Measurements from ENCODE around the gene SH3RF3. TPM values are rescaled to one million over a fixed set of nuclear protein-coding genes. Genes with fewer than 3 reads are reported as not detected.

Gene SH3RF3
- polyA plus RNA-seq, 1 of the 3 experiments (the other 2 are of a cell fraction): 1.9 TPM

DNA sequence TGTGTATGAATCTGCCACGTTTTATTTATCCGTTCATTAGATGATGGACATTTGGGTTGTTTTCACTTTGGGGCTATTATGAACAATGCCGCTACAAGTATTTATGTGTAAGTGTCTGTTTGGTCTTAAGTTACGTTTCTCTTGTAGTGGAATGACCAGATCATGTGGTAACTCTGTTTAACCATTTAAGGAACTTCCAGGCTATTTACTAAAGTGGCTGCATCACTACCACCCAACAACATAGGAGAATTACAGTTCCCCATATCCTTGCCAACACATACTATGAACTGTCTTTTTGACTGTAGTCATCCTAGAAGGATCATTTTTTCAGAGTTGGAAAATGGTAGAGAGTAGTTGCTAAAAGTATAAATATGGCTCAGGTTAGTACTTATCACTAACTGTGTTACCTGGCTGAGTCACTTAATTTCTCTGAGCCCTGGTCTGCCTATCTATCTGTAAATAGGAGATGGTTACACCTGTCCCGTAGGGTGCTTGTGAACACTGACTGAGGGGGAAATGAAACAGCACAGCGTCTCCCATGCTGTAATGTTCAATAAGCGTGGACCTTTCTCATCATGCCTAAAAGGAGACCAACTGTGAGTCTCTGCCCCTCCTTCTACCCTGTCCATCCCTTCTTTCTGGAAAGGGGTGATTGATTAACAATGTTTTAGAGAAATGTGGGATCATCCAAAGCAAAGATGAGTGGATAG lies 103.1 kb downstream of the SH3RF3 start:
- Histone ChIP-seq H3K79me2 (ENCODE audit: insufficient read depth) (peaks cover 14% of the 10 kb centered on the region; the same call in 1 of the 2 replicates), H3K4me1 (ENCODE audit: control insufficient read depth in 1 of 2, insufficient read depth in 2 of 2, low read depth in 1 of 2, low read length in 1 of 2) (peaks cover 0 to 9% of the 10 kb centered on the region in 2 experiments; a peak in 2 of 4 replicates), H3K9ac (no peak overlapping the region), H3F3A (replicated peaks; ENCODE audit: insufficient read depth) (no peaks in the 10 kb centered on the region), H3K27ac (ENCODE audit: low read depth in 2 of 2, low read length in 1 of 2) (no peak overlapping the region), H3K36me3 (replicated peaks in 1 of 2; ENCODE audit: control insufficient read depth in 1 of 2, insufficient read depth in 2 of 2, low read length in 1 of 2) (no peaks in the 10 kb centered on the region), H4K20me1 (ENCODE audit: insufficient read depth) (no peaks in the 10 kb centered on the region), H3K4me3 (ENCODE audit: low read depth in 2 of 2, low read length in 1 of 2) (no peak overlapping the region), H3K4me2 (no peak overlapping the region), H3K27me3 (ENCODE audit: insufficient read depth) (no peaks in the 10 kb centered on the region), H2AFZ (ENCODE audit: low read depth) (no peak overlapping the region), H3K9me3 (no peaks in the 10 kb centered on the region), H3K9me2 (no peaks in the 10 kb centered on the region)
- DNase-seq: no peak
- no peak for TF ChIP-seq GATA2 (CRISPR knock-in tag; IDR thresholded peaks at IDR 0.05)
- TF ChIP-seq SMC3 (IDR thresholded peaks at IDR 0.05; ENCODE audit: low read depth, low read length): no peak
- no peak for TF ChIP-seq EP300 (IDR thresholded peaks at IDR 0.05; ENCODE audit: borderline replicate concordance in 1 of 2, low read depth in 1 of 2, low read length in 1 of 2)
- no peak for TF ChIP-seq POLR2AphosphoS5 (IDR thresholded peaks at IDR 0.05; ENCODE audit: low read depth, low read length)
- TF ChIP-seq, protein P1, sequence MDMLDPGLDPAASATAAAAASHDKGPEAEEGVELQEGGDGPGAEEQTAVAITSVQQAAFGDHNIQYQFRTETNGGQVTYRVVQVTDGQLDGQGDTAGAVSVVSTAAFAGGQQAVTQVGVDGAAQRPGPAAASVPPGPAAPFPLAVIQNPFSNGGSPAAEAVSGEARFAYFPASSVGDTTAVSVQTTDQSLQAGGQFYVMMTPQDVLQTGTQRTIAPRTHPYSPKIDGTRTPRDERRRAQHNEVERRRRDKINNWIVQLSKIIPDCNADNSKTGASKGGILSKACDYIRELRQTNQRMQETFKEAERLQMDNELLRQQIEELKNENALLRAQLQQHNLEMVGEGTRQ (IDR thresholded peaks at IDR 0.05; ENCODE audit: borderline replicate concordance, low read depth, low read length): no peak
- no peak for TF ChIP-seq TAF1 (IDR thresholded peaks at IDR 0.05; ENCODE audit: borderline replicate concordance, low read depth, low read length)
- no peak for TF ChIP-seq FOXM1 (IDR thresholded peaks at IDR 0.05; ENCODE audit: low read depth)
- ChIA-PET CTCF (no interaction called here), POLR2A (no interaction called here)
- 83% methylated on average over 7 of the region's 7 CpGs for WGBS (ENCODE audit: low lambda C conversion rate)

DNA sequence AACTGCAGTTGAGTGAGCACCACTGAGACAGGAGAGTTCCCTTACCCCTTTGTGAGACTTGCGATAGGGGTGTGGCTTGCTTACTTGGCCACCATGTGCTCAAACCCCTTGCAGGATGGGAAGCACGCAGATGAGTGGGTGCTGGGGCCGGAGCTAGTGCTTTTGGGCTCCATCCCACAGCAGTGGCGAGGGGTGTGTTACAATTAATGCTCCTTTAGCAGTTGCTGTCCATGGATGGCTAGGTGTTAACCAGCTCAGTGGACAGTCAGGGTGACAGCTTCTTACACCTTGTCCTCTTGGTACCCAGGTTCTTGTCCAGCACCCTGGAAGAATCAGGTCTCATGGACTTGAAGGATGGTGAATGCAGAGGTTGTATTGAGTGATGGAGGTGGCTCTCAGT lies 103.9 kb downstream of the SH3RF3 start:
- Histone ChIP-seq H3K9me2 (no peaks in the 10 kb centered on the region), H3K4me1 (ENCODE audit: control insufficient read depth in 1 of 2, insufficient read depth in 2 of 2, low read depth in 1 of 2, low read length in 1 of 2) (peaks cover 0 to 10% of the 10 kb centered on the region in 2 experiments; a peak in 2 of 4 replicates), H3K27me3 (ENCODE audit: insufficient read depth) (no peaks in the 10 kb centered on the region), H3K4me2 (no peak overlapping the region), H3K79me2 (ENCODE audit: insufficient read depth) (peaks cover 18% of the 10 kb centered on the region; the same call in 1 of the 2 replicates), H3K27ac (ENCODE audit: low read depth in 2 of 2, low read length in 1 of 2) (no peak overlapping the region), H3K9ac (no peak overlapping the region), H4K20me1 (ENCODE audit: insufficient read depth) (no peaks in the 10 kb centered on the region), H3F3A (replicated peaks; ENCODE audit: insufficient read depth) (no peaks in the 10 kb centered on the region), H3K4me3 (ENCODE audit: low read depth in 2 of 2, low read length in 1 of 2) (no peak overlapping the region), H3K9me3 (no peaks in the 10 kb centered on the region), H2AFZ (ENCODE audit: low read depth) (no peak overlapping the region), H3K36me3 (replicated peaks in 1 of 2; ENCODE audit: control insufficient read depth in 1 of 2, insufficient read depth in 2 of 2, low read length in 1 of 2) (no peaks in the 10 kb centered on the region)
- POLR2A ChIA-PET: no interaction called here
- CTCF ChIA-PET: no interaction called here
- DNase-seq: no peak
- TF ChIP-seq RCOR1 (IDR thresholded peaks at IDR 0.05; ENCODE audit: low read length) (no peak), ELF1 (IDR thresholded peaks at IDR 0.05) (no peak), YY1 (IDR thresholded peaks at IDR 0.05; ENCODE audit: low read depth) (no peak), SIN3A (IDR thresholded peaks at IDR 0.05; ENCODE audit: borderline replicate concordance, low read depth, low read length) (no peak), GATA2 (CRISPR knock-in tag; IDR thresholded peaks at IDR 0.05) (no peak), EP300 (IDR thresholded peaks at IDR 0.05; ENCODE audit: borderline replicate concordance in 1 of 2, low read depth in 1 of 2, low read length in 1 of 2) (no peak), SMC3 (IDR thresholded peaks at IDR 0.05; ENCODE audit: low read depth, low read length) (no peak)
- TF ChIP-seq, protein P2, sequence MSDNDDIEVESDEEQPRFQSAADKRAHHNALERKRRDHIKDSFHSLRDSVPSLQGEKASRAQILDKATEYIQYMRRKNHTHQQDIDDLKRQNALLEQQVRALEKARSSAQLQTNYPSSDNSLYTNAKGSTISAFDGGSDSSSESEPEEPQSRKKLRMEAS (IDR thresholded peaks at IDR 0.05; ENCODE audit: low read depth): no peak
- TF ChIP-seq, protein P3, sequence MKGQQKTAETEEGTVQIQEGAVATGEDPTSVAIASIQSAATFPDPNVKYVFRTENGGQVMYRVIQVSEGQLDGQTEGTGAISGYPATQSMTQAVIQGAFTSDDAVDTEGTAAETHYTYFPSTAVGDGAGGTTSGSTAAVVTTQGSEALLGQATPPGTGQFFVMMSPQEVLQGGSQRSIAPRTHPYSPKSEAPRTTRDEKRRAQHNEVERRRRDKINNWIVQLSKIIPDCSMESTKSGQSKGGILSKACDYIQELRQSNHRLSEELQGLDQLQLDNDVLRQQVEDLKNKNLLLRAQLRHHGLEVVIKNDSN (IDR thresholded peaks at IDR 0.05; ENCODE audit: borderline replicate concordance, low read depth): no peak
- TF ChIP-seq, protein P1 (IDR thresholded peaks at IDR 0.05; ENCODE audit: borderline replicate concordance, low read depth, low read length): no peak
- 94% methylated on average over 4 of the region's 4 CpGs for WGBS (ENCODE audit: low lambda C conversion rate)

All from SK-N-SH (cell line).